Measurements from ENCODE around the gene NTSR2. TPM values are rescaled to one million over a fixed set of nuclear protein-coding genes. Genes with fewer than 3 reads are reported as not detected.

Gene NTSR2
- polyA plus RNA-seq, 2 of the 4 experiments (the other 2 are of a cell fraction): not detected

GRCh38 chr2:11677136-11678055 lies 7.4 kb upstream of the NTSR2 start:
- H3K4me1 ChIP-seq: peaks cover 7% of the 10 kb centered on the region; the same call in 2 of the 3 replicates
- no peak for DNase-seq (ENCODE audit: low read depth in 1 of 2, low spot score in 1 of 2)
- no peak overlapping the region for H3K4me2 ChIP-seq
- ATAC-seq: peak in 1 of 2 experiments; percentile 6; a peak in 2 of 6 replicates
- TF ChIP-seq FOXS1 (CRISPR knock-in tag; IDR thresholded peaks at IDR 0.05): no peak
- no peak for TF ChIP-seq KDM5A (IDR thresholded peaks at IDR 0.05)
- TF ChIP-seq JUNB (IDR thresholded peaks at IDR 0.05): no peak
- TF ChIP-seq E2F6 (IDR thresholded peaks at IDR 0.05; ENCODE audit: borderline replicate concordance, low read depth): no peak
- no peak for TF ChIP-seq CEBPB (IDR thresholded peaks at IDR 0.05)
- no peak for TF ChIP-seq HEYL (CRISPR knock-in tag; IDR thresholded peaks at IDR 0.05)
- no peaks in the 10 kb centered on the region for H3K9me3 ChIP-seq
- ChIA-PET CTCF (interaction anchor here (1.0 to 35.7 kb wide), 5 partner anchors 9 to 108 kb away, joined by 3 to 700 read pairs (median 5); no protein-coding TSS in a partner anchor), POLR2A (no interaction called here)
- no peak for FAIRE-seq
- 55% methylated on average over 25 of the region's 27 CpGs for WGBS (ENCODE audit: missing lambda C conversion rate)
- H3K27ac ChIP-seq: no peak overlapping the region
- no peak overlapping the region for H3K4me3 ChIP-seq

GRCh38 chr2:11676640-11677039 lies 6.6 kb upstream of the NTSR2 start:
- DNase-seq (ENCODE audit: low read depth in 1 of 2, low spot score in 1 of 2) (peak; percentile 25 to 32), ATAC-seq (peak; percentile 72 to 78), FAIRE-seq (no peak)
- TF ChIP-seq PBX3 (IDR thresholded peaks at IDR 0.05) (no peak), NFE2L2 (conservative IDR thresholded peaks at IDR 0.05; ENCODE audit: low read length) (no peak), EHMT2 (IDR thresholded peaks at IDR 0.05; ENCODE audit: low read depth) (no peak), EHF (CRISPR knock-in tag; IDR thresholded peaks at IDR 0.05) (no peak), CBX2 (IDR thresholded peaks at IDR 0.05; ENCODE audit: borderline replicate concordance, low read depth) (no peak), HEYL (CRISPR knock-in tag; IDR thresholded peaks at IDR 0.05) (no peak), KDM1A (IDR thresholded peaks at IDR 0.05; ENCODE audit: low read depth) (no peak), MAFK (IDR thresholded peaks at IDR 0.05; ENCODE audit: partially characterized antibody) (no peak), USF2 (IDR thresholded peaks at IDR 0.05) (no peak), BCL3 (IDR thresholded peaks at IDR 0.05) (no peak), MAZ (IDR thresholded peaks at IDR 0.05; ENCODE audit: borderline replicate concordance, low read depth, low read length) (no peak)
- CTCF ChIA-PET: interaction anchor here (0.7 to 35.7 kb wide), 6 partner anchors 8 to 108 kb away, joined by 3 to 700 read pairs (median 4); no protein-coding TSS in a partner anchor
- Histone ChIP-seq H3K4me2 (no peak overlapping the region), H3K4me1 (peaks cover 7% of the 10 kb centered on the region; the same call in 2 of the 3 replicates), H3K4me3 (no peak overlapping the region), H3K9me3 (no peaks in the 10 kb centered on the region), H3K27ac (no peak overlapping the region)
- POLR2A ChIA-PET: no interaction called here
- 14% methylated on average over 11 of the region's 11 CpGs for WGBS (ENCODE audit: missing lambda C conversion rate)

GRCh38 chr2:11675423-11676112 lies 5.6 kb upstream of the NTSR2 start:
- CTCF ChIA-PET: interaction anchor here (0.6 to 35.7 kb wide), 6 partner anchors 12 to 544 kb away, joined by 3 to 700 read pairs (median 6); no protein-coding TSS in a partner anchor
- POLR2A ChIA-PET: no interaction called here
- peak; percentile 14 to 23; a peak in 3 of 6 replicates for ATAC-seq
- TF ChIP-seq ZC3H11A (IDR thresholded peaks at IDR 0.05) (no peak), ZSCAN20 (CRISPR knock-in tag; IDR thresholded peaks at IDR 0.05) (no peak), CTCF (IDR thresholded peaks at IDR 0.05) (no peak), HEYL (CRISPR knock-in tag; IDR thresholded peaks at IDR 0.05) (no peak), RARB (CRISPR knock-in tag; IDR thresholded peaks at IDR 0.05) (no peak), HMGXB4 (CRISPR knock-in tag; IDR thresholded peaks at IDR 0.05; ENCODE audit: borderline replicate concordance) (no peak), FOSB (CRISPR knock-in tag; IDR thresholded peaks at IDR 0.05) (no peak), HES2 (IDR thresholded peaks at IDR 0.05) (no peak), MAFK (IDR thresholded peaks at IDR 0.05; ENCODE audit: partially characterized antibody) (no peak)

More at GRCh38 chr2:11675423-11676112, 5.6 kb upstream of the NTSR2 start:
- FAIRE-seq (no peak), DNase-seq (ENCODE audit: low read depth in 1 of 2, low spot score in 1 of 2) (no peak)
- Histone ChIP-seq H3K9me3 (no peaks in the 10 kb centered on the region), H3K4me2 (no peak overlapping the region), H3K4me1 (peaks cover 6% of the 10 kb centered on the region; the same call in 2 of the 3 replicates), H3K4me3 (no peak overlapping the region), H3K27ac (no peak overlapping the region)
- 41% methylated on average over 3 of the region's 3 CpGs for WGBS (ENCODE audit: missing lambda C conversion rate)

Data from A549 (cell line).